Measurements from ENCODE around the gene EN1. TPM values are rescaled to one million over a fixed set of nuclear protein-coding genes. Genes with fewer than 3 reads are reported as not detected.

EN1 gene
- total and polyA plus RNA-seq, 2 experiments from 2014 or later = 0.43 to 1.3 TPM

GRCh38 chr2:118878531-118879149, 31.2 kb upstream of the EN1 start:
- H4K20me1 ChIP-seq (ENCODE audit: insufficient read depth, poor library complexity, severe bottlenecking) = no peaks in the 10 kb centered on the region
- no peaks in the 10 kb centered on the region for H3K36me3 ChIP-seq (replicated peaks; ENCODE audit: insufficient read depth, low read depth)
- TF ChIP-seq, protein P1, sequence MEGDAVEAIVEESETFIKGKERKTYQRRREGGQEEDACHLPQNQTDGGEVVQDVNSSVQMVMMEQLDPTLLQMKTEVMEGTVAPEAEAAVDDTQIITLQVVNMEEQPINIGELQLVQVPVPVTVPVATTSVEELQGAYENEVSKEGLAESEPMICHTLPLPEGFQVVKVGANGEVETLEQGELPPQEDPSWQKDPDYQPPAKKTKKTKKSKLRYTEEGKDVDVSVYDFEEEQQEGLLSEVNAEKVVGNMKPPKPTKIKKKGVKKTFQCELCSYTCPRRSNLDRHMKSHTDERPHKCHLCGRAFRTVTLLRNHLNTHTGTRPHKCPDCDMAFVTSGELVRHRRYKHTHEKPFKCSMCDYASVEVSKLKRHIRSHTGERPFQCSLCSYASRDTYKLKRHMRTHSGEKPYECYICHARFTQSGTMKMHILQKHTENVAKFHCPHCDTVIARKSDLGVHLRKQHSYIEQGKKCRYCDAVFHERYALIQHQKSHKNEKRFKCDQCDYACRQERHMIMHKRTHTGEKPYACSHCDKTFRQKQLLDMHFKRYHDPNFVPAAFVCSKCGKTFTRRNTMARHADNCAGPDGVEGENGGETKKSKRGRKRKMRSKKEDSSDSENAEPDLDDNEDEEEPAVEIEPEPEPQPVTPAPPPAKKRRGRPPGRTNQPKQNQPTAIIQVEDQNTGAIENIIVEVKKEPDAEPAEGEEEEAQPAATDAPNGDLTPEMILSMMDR (IDR thresholded peaks at IDR 0.05; ENCODE audit: poor library complexity) = no peak
- no peak for TF ChIP-seq EZH2phosphoT487 (IDR thresholded peaks at IDR 0.05; ENCODE audit: low read depth, severe bottlenecking, unreplicated experiment)
- no peak for TF ChIP-seq EZH2 (IDR thresholded peaks at IDR 0.05; ENCODE audit: borderline replicate concordance)
- no peak overlapping the region for H2AFZ ChIP-seq
- H3K4me3 ChIP-seq = no peak overlapping the region
- H3K9me2 ChIP-seq (replicated peaks; ENCODE audit: insufficient read depth) = no peaks in the 10 kb centered on the region
- H3K4me2 ChIP-seq = no peak overlapping the region
- H3K9me3 ChIP-seq (ENCODE audit: low read depth) = no peaks in the 10 kb centered on the region
- WGBS (ENCODE audit: low lambda C conversion rate, missing lambda C conversion rate) = 52% methylated on average over 2 of the region's 2 CpGs
- H3K27ac ChIP-seq = no peak overlapping the region
- DNase-seq (ENCODE audit: low spot score) = no peak
- peaks cover 49% of the 10 kb centered on the region for H3K27me3 ChIP-seq
- H3K79me2 ChIP-seq = no peaks in the 10 kb centered on the region
- H3K4me1 ChIP-seq (ENCODE audit: insufficient read depth) = no peaks in the 10 kb centered on the region

GRCh38 chr2:118875318-118875717, 27.9 kb upstream of the EN1 start:
- Histone ChIP-seq H3K9me2 (replicated peaks; ENCODE audit: insufficient read depth) (no peaks in the 10 kb centered on the region), H3K79me2 (no peaks in the 10 kb centered on the region), H3K27me3 (peaks cover 59% of the 10 kb centered on the region), H4K20me1 (ENCODE audit: insufficient read depth, poor library complexity, severe bottlenecking) (no peaks in the 10 kb centered on the region), H3K4me1 (ENCODE audit: insufficient read depth) (no peaks in the 10 kb centered on the region), H3K4me2 (no peak overlapping the region), H3K4me3 (no peak overlapping the region), H3K27ac (no peak overlapping the region), H3K9me3 (ENCODE audit: low read depth) (no peaks in the 10 kb centered on the region), H2AFZ (no peak overlapping the region), H3K36me3 (replicated peaks; ENCODE audit: insufficient read depth, low read depth) (no peaks in the 10 kb centered on the region)
- no peak for DNase-seq (ENCODE audit: low spot score)
- 49% methylated on average over 4 of the region's 4 CpGs for WGBS (ENCODE audit: low lambda C conversion rate, missing lambda C conversion rate)
- no peak for TF ChIP-seq EZH2phosphoT487 (IDR thresholded peaks at IDR 0.05; ENCODE audit: low read depth, severe bottlenecking, unreplicated experiment)
- TF ChIP-seq EZH2 (IDR thresholded peaks at IDR 0.05; ENCODE audit: borderline replicate concordance) = no peak
- TF ChIP-seq, protein P1 (IDR thresholded peaks at IDR 0.05; ENCODE audit: poor library complexity) = no peak

GRCh38 chr2:118874324-118874723, 26.9 kb upstream of the EN1 start:
- TF ChIP-seq, protein P1 (IDR thresholded peaks at IDR 0.05; ENCODE audit: poor library complexity) = no peak
- TF ChIP-seq EZH2phosphoT487 (IDR thresholded peaks at IDR 0.05; ENCODE audit: low read depth, severe bottlenecking, unreplicated experiment) (no peak), EZH2 (IDR thresholded peaks at IDR 0.05; ENCODE audit: borderline replicate concordance) (no peak)
- Histone ChIP-seq H3K36me3 (replicated peaks; ENCODE audit: insufficient read depth, low read depth) (no peaks in the 10 kb centered on the region), H3K27ac (no peak overlapping the region), H3K9me3 (ENCODE audit: low read depth) (no peaks in the 10 kb centered on the region), H4K20me1 (ENCODE audit: insufficient read depth, poor library complexity, severe bottlenecking) (no peaks in the 10 kb centered on the region), H3K4me1 (ENCODE audit: insufficient read depth) (no peaks in the 10 kb centered on the region), H3K9me2 (replicated peaks; ENCODE audit: insufficient read depth) (no peaks in the 10 kb centered on the region), H3K79me2 (no peaks in the 10 kb centered on the region), H2AFZ (no peak overlapping the region), H3K4me3 (no peak overlapping the region), H3K27me3 (peaks cover 58% of the 10 kb centered on the region), H3K4me2 (no peak overlapping the region)
- WGBS (ENCODE audit: low lambda C conversion rate, missing lambda C conversion rate) = 74% methylated on average over 3 of the region's 3 CpGs
- DNase-seq (ENCODE audit: low spot score) = no peak

All from hepatocyte (in vitro differentiated cells).